ENCODE measurements around the gene ARL15.

ARL15 gene

GRCh38 chr5:53927668-53928247 lies 382.6 kb downstream of the ARL15 start:
- DNase-seq, result no peak

- no peak for DNase-seq
Observed at GRCh38 chr5:53926026-53926425, 384.3 kb downstream of the ARL15 start.

GRCh38 chr5:53924392-53924791 lies 386.0 kb downstream of the ARL15 start:
- no peak for DNase-seq

GRCh38 chr5:53923961-53924360 lies 386.4 kb downstream of the ARL15 start:
- DNase-seq, result no peak

GRCh38 chr5:53922508-53923498 lies 387.6 kb downstream of the ARL15 start:
- DNase-seq, result no peak

GRCh38 chr5:53917826-53918225 lies 392.5 kb downstream of the ARL15 start:
- no peak for DNase-seq

- DNase-seq, result no peak
Observed at GRCh38 chr5:53917095-53917494, 393.3 kb downstream of the ARL15 start.

GRCh38 chr5:53915120-53915519 lies 395.3 kb downstream of the ARL15 start:
- DNase-seq, result no peak

GRCh38 chr5:53913941-53914340 lies 396.4 kb downstream of the ARL15 start:
- no peak for DNase-seq

- no peak for DNase-seq
Observed at GRCh38 chr5:53908757-53909156, 401.6 kb downstream of the ARL15 start.

- DNase-seq, result no peak
Observed at GRCh38 chr5:53907827-53908226, 402.5 kb downstream of the ARL15 start.

GRCh38 chr5:53906736-53907135 lies 403.6 kb downstream of the ARL15 start:
- DNase-seq, result no peak

GRCh38 chr5:53902296-53902907 lies 408.0 kb downstream of the ARL15 start:
- DNase-seq, result no peak

GRCh38 chr5:53900677-53901076 lies 409.7 kb downstream of the ARL15 start:
- no peak for DNase-seq

- DNase-seq, result no peak
Observed at GRCh38 chr5:53895091-53895683, 415.2 kb downstream of the ARL15 start.

- DNase-seq, result no peak
Observed at GRCh38 chr5:53893626-53894025, 416.7 kb downstream of the ARL15 start.

GRCh38 chr5:53892224-53892623 lies 418.1 kb downstream of the ARL15 start:
- no peak for DNase-seq

GRCh38 chr5:53891159-53891558 lies 419.2 kb downstream of the ARL15 start:
- DNase-seq, result no peak

GRCh38 chr5:53890490-53890889 lies 419.9 kb downstream of the ARL15 start:
- no peak for DNase-seq

GRCh38 chr5:53884844-53885243 lies 425.5 kb downstream of the ARL15 start:
- no peak for DNase-seq

- no peak for DNase-seq
Observed at GRCh38 chr5:53884417-53884816, 426.0 kb downstream of the ARL15 start.

GRCh38 chr5:53882676-53883031 lies 427.7 kb downstream of the ARL15 start:
- DNase-seq, result no peak

GRCh38 chr5:53882006-53882675 lies 428.2 kb downstream of the ARL15 start:
- DNase-seq, result no peak

Measured in activated CD4-positive, alpha-beta T cell treated with anti-CD3 and anti-CD28 coated beads, Interleukin-2, amount 50 U/mL, for 4 hours (primary cell).